ENCODE results near the gene TM9SF4. TPM values are rescaled to one million over a fixed set of nuclear protein-coding genes. Genes with fewer than 3 reads are reported as not detected.
A peak's percentile ranks its signal among the peaks of the same experiment; 100 is the strongest.

Gene TM9SF4
- polyA plus RNA-seq, 3 donors, result 49.7 to 78.5 (median 78.3) TPM

DNA sequence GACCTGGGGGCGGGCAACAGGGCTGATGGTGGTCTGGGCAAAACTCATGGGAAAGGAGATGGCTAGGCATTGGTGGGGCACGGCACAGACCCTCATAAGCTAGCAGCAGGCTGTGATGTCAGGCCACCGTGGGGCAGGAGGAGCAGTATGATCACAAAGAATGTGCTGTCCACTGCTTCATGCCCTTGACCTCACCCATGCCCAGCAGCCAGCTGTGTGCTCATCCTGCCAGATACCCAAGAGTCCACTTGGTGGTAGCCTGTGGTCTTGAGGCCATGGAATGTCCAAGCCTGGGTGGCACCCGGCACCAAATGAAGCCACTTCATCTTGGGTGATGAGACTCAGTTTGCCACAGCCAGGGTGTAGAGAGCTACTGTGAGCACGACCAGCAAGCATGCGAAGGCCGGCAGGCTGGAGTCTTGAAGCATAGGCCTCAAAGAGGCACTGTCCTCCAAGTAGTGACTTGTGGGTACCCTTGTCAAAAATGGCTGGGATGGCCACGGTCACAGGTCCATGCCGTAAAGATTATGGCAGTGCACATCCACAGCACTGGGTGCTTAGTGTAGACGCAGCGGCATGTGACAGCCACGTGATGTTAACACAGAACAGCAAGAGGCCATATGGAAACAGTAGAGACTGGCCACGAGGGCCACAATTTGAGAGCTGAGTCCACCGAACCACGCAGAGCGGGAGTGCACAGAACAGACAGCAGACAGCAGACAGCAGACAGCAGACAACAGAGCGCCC is 79.0 kb downstream of the TM9SF4 start:
- Histone ChIP-seq H3K36me3 (replicated peaks in 1 of 2; ENCODE audit: control insufficient read depth in 1 of 2, insufficient read depth in 2 of 2, low read length in 2 of 2) (peaks cover 10 to 12% of the 10 kb centered on the region in 2 donors), H3K9me3 (replicated peaks in 1 of 2; ENCODE audit: control insufficient read depth in 1 of 2, insufficient read depth in 1 of 2, low read length in 2 of 2) (no peaks in the 10 kb centered on the region), H3K4me2 (replicated peaks; ENCODE audit: extremely low read depth, low read length, poor library complexity, severe bottlenecking) (no peak overlapping the region), H2AFZ (ENCODE audit: insufficient read depth, low read depth, low read length, poor library complexity, severe bottlenecking) (no peak overlapping the region), H3K27ac (ENCODE audit: low read depth in 1 of 2, low read length in 2 of 2) (no peak overlapping the region), H3K4me1 (ENCODE audit: control insufficient read depth in 1 of 2, insufficient read depth in 2 of 2, low read length in 2 of 2) (peaks cover 16 to 21% of the 10 kb centered on the region in 2 donors), H4K20me1 (ENCODE audit: insufficient read depth, low read length) (peaks cover 27% of the 10 kb centered on the region), H3K4me3 (replicated peaks in 1 of 3; ENCODE audit: low read depth in 2 of 3, low read length in 3 of 3) (no peak overlapping the region), H3K27me3 (ENCODE audit: control insufficient read depth in 2 of 2, insufficient read depth in 2 of 2, low read length in 2 of 2) (no peaks in the 10 kb centered on the region), H3K9ac (ENCODE audit: insufficient read depth, low read length, poor library complexity, severe bottlenecking) (no peak overlapping the region), H3K79me2 (ENCODE audit: insufficient read depth, low read length) (no peaks in the 10 kb centered on the region)
- Mint-ChIP-seq H3K27me3 (ENCODE audit: low read depth in 3 of 3) (peaks cover 4 to 6% (median 6%) of the 10 kb centered on the region in 3 donors), H3K4me1 (peaks cover 28% of the 10 kb centered on the region), H3K4me3 (peak overlapping the region in 1 of 2 donors; percentile 42), H3K27ac (no peak overlapping the region), H3K9me3 (peaks cover 0 to 3% (median 0%) of the 10 kb centered on the region in 7 donors), H3K36me3 (peaks cover 22 to 24% of the 10 kb centered on the region in 2 donors)
- TF ChIP-seq, protein P1, sequence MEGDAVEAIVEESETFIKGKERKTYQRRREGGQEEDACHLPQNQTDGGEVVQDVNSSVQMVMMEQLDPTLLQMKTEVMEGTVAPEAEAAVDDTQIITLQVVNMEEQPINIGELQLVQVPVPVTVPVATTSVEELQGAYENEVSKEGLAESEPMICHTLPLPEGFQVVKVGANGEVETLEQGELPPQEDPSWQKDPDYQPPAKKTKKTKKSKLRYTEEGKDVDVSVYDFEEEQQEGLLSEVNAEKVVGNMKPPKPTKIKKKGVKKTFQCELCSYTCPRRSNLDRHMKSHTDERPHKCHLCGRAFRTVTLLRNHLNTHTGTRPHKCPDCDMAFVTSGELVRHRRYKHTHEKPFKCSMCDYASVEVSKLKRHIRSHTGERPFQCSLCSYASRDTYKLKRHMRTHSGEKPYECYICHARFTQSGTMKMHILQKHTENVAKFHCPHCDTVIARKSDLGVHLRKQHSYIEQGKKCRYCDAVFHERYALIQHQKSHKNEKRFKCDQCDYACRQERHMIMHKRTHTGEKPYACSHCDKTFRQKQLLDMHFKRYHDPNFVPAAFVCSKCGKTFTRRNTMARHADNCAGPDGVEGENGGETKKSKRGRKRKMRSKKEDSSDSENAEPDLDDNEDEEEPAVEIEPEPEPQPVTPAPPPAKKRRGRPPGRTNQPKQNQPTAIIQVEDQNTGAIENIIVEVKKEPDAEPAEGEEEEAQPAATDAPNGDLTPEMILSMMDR (IDR thresholded peaks at IDR 0.05), result no peak
- intact Hi-C loops (cut with micrococcal nuclease), result no loop called here
- no peak for DNase-seq
- 98% methylated on average over 17 of the region's 17 CpGs for WGBS (ENCODE audit: insufficient coverage)

DNA sequence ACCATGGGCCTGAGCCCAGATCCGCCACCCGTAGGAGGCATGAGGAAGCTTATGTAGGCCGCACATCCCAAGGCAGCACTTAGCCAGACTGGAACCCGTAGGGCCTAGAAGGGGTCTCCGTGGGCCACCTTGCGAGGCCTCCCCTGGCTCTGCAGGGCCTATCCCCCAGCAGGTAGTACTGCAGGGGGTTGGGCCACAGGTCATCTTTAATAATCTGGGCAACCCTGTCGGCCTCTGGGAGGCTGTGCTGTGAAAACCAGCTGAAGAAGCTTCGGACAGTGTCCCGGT is 79.6 kb downstream of the TM9SF4 start:
- Histone ChIP-seq H3K36me3 (replicated peaks in 1 of 2; ENCODE audit: control insufficient read depth in 1 of 2, insufficient read depth in 2 of 2, low read length in 2 of 2) (peaks cover 15 to 17% of the 10 kb centered on the region in 2 donors), H3K4me3 (replicated peaks in 1 of 3; ENCODE audit: low read depth in 2 of 3, low read length in 3 of 3) (no peak overlapping the region), H3K4me2 (replicated peaks; ENCODE audit: extremely low read depth, low read length, poor library complexity, severe bottlenecking) (no peak overlapping the region), H3K27me3 (ENCODE audit: control insufficient read depth in 2 of 2, insufficient read depth in 2 of 2, low read length in 2 of 2) (no peaks in the 10 kb centered on the region), H4K20me1 (ENCODE audit: insufficient read depth, low read length) (peaks cover 32% of the 10 kb centered on the region), H2AFZ (ENCODE audit: insufficient read depth, low read depth, low read length, poor library complexity, severe bottlenecking) (no peak overlapping the region), H3K79me2 (ENCODE audit: insufficient read depth, low read length) (peaks cover 5% of the 10 kb centered on the region), H3K9ac (ENCODE audit: insufficient read depth, low read length, poor library complexity, severe bottlenecking) (no peak overlapping the region), H3K4me1 (ENCODE audit: control insufficient read depth in 1 of 2, insufficient read depth in 2 of 2, low read length in 2 of 2) (peaks cover 16 to 21% of the 10 kb centered on the region in 2 donors), H3K27ac (ENCODE audit: low read depth in 1 of 2, low read length in 2 of 2) (no peak overlapping the region), H3K9me3 (replicated peaks in 1 of 2; ENCODE audit: control insufficient read depth in 1 of 2, insufficient read depth in 1 of 2, low read length in 2 of 2) (no peaks in the 10 kb centered on the region)
- Mint-ChIP-seq H3K9me3 (peaks cover 0 to 3% (median 0%) of the 10 kb centered on the region in 7 donors), H3K27ac (no peak overlapping the region), H3K36me3 (peaks cover 27 to 29% of the 10 kb centered on the region in 2 donors), H3K27me3 (ENCODE audit: low read depth in 3 of 3) (peaks cover 4 to 6% (median 6%) of the 10 kb centered on the region in 3 donors), H3K4me3 (peak overlapping the region; percentile 78 to 91), H3K4me1 (peaks cover 28% of the 10 kb centered on the region)
- 95% methylated on average over 6 of the region's 9 CpGs for WGBS (ENCODE audit: insufficient coverage)
- DNase-seq, result no peak
- intact Hi-C loops (cut with micrococcal nuclease), result no loop called here
- TF ChIP-seq, protein P1 (IDR thresholded peaks at IDR 0.05), result no peak
